Measurements from ENCODE around the gene RUBCN. TPM values are rescaled to one million over a fixed set of nuclear protein-coding genes. Genes with fewer than 3 reads are reported as not detected.
A peak's percentile ranks its signal among the peaks of the same experiment; 100 is the strongest.
"Not testable (repeated sequence)": the region's sequence is repeated elsewhere in the genome, so short reads cannot be mapped to it uniquely, and the experiment has no call there.

RUBCN gene
- total RNA-seq, 1 experiment from 2014 or later, result 87.0 TPM

- H3K27me3 ChIP-seq (ENCODE audit: low read length), result no peaks in the 10 kb centered on the region
- peak; percentile 98 for DNase-seq
- no peaks in the 10 kb centered on the region for H4K20me1 ChIP-seq (ENCODE audit: insufficient read depth, low read depth, low read length)
- peak overlapping the region; percentile 84 for H3K4me2 ChIP-seq (ENCODE audit: low read depth, low read length, poor library complexity, severe bottlenecking)
- peak overlapping the region; percentile 59 for H3K4me3 ChIP-seq (ENCODE audit: low read length)
- H2AFZ ChIP-seq (ENCODE audit: low read length), result no peak overlapping the region
- peaks cover 11% of the 10 kb centered on the region; the same call in 1 of the 2 replicates for H3K36me3 ChIP-seq (ENCODE audit: insufficient read depth, low read length)
- H3K9me2 ChIP-seq (replicated peaks; ENCODE audit: insufficient read depth, low read length), result no peaks in the 10 kb centered on the region
- H3K4me1 ChIP-seq (ENCODE audit: low read length), result peaks cover 64% of the 10 kb centered on the region
- no peaks in the 10 kb centered on the region for H3K9me3 ChIP-seq (ENCODE audit: low read length)
- peak overlapping the region; percentile 95 for H3K27ac ChIP-seq (ENCODE audit: low read length)
- peak overlapping the region; percentile 60 for H3K9ac ChIP-seq (ENCODE audit: low read length)
- H3K79me2 ChIP-seq (ENCODE audit: low read length), result peaks cover 86% of the 10 kb centered on the region
Measured at GRCh38 chr3:197711973-197712707, 24.6 kb downstream of the RUBCN start.

GRCh38 chr3:197710965-197711364 lies 25.7 kb downstream of the RUBCN start:
- peak overlapping the region; percentile 84 for H3K4me2 ChIP-seq (ENCODE audit: low read depth, low read length, poor library complexity, severe bottlenecking)
- H3K4me1 ChIP-seq (ENCODE audit: low read length), result peaks cover 59% of the 10 kb centered on the region
- not testable (repeated sequence) for H3K4me3 ChIP-seq (ENCODE audit: low read length); DNase-seq; H2AFZ ChIP-seq (ENCODE audit: low read length); H3K27me3 ChIP-seq (ENCODE audit: low read length); H3K9me3 ChIP-seq (ENCODE audit: low read length); H4K20me1 ChIP-seq (ENCODE audit: insufficient read depth, low read depth, low read length); H3K9ac ChIP-seq (ENCODE audit: low read length); H3K9me2 ChIP-seq (replicated peaks; ENCODE audit: insufficient read depth, low read length)
- peak overlapping the region; percentile 95 for H3K27ac ChIP-seq (ENCODE audit: low read length)
- peaks cover 11% of the 10 kb centered on the region; the same call in 1 of the 2 replicates for H3K36me3 ChIP-seq (ENCODE audit: insufficient read depth, low read length)
- peaks cover 86% of the 10 kb centered on the region for H3K79me2 ChIP-seq (ENCODE audit: low read length)

- Histone ChIP-seq H3K9me2 (replicated peaks; ENCODE audit: insufficient read depth, low read length) (no peaks in the 10 kb centered on the region), H3K27me3 (ENCODE audit: low read length) (no peaks in the 10 kb centered on the region), H4K20me1 (ENCODE audit: insufficient read depth, low read depth, low read length) (no peaks in the 10 kb centered on the region), H3K4me3 (ENCODE audit: low read length) (no peak overlapping the region), H2AFZ (ENCODE audit: low read length) (no peak overlapping the region), H3K9me3 (ENCODE audit: low read length) (no peaks in the 10 kb centered on the region), H3K9ac (ENCODE audit: low read length) (no peak overlapping the region), H3K27ac (ENCODE audit: low read length) (peak overlapping the region; percentile 66), H3K36me3 (ENCODE audit: insufficient read depth, low read length) (peaks cover 19% of the 10 kb centered on the region), H3K4me1 (ENCODE audit: low read length) (peaks cover 62% of the 10 kb centered on the region), H3K79me2 (ENCODE audit: low read length) (peaks cover 79% of the 10 kb centered on the region), H3K4me2 (ENCODE audit: low read depth, low read length, poor library complexity, severe bottlenecking) (peak overlapping the region; percentile 17)
- peak; percentile 60 for DNase-seq
Measured at GRCh38 chr3:197709135-197709534, 27.6 kb downstream of the RUBCN start.

DNA sequence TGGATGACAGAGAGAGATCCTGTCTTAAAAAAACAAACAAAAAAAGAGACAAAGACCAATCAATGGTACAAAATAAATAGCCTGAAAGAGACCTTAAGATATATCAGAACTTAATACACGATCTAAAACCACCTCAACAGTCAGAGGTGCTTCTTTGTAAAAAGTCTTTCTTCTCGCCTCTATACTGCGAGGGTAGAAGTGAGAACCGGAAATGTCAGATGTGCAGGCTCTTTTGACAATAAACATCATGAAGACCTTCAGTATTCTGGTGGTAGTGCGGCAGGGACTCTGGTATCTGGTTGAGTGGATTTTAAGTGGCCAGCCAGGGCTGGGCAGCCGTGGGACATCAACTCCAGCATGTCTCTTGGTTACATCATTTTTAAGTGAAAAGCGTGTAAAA lies 30.0 kb downstream of the RUBCN start:
- Histone ChIP-seq H3K79me2 (ENCODE audit: low read length) (peaks cover 70% of the 10 kb centered on the region), H3K27ac (ENCODE audit: low read length) (no peak overlapping the region), H3K27me3 (ENCODE audit: low read length) (no peaks in the 10 kb centered on the region), H3K9me2 (replicated peaks; ENCODE audit: insufficient read depth, low read length) (no peaks in the 10 kb centered on the region), H3K4me3 (ENCODE audit: low read length) (no peak overlapping the region), H4K20me1 (ENCODE audit: insufficient read depth, low read depth, low read length) (no peaks in the 10 kb centered on the region), H2AFZ (ENCODE audit: low read length) (no peak overlapping the region), H3K9ac (ENCODE audit: low read length) (no peak overlapping the region), H3K4me2 (ENCODE audit: low read depth, low read length, poor library complexity, severe bottlenecking) (no peak overlapping the region), H3K36me3 (ENCODE audit: insufficient read depth, low read length) (peaks cover 32% of the 10 kb centered on the region), H3K9me3 (ENCODE audit: low read length) (no peaks in the 10 kb centered on the region), H3K4me1 (ENCODE audit: low read length) (peaks cover 38% of the 10 kb centered on the region)
- no peak for DNase-seq

DNA sequence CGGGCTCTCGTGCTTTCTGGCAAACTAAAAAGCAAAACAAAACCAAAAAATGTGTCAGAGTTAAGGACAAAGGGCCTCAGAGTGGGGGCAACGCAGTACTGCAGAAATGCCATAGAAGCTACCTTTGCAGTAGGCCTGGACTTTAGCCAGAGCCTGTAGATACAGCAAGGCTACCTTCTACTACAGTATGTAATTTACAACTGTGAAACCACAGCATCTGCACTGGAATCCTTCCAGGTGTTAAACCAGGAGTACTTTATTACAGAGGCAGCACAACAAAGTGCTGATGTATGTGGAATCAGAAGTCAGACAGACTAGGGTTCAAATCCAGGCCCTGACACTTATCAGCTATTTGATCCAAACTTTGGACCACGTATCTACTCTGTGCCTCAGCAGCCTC lies 34.9 kb downstream of the RUBCN start:
- H3K36me3 ChIP-seq (ENCODE audit: insufficient read depth, low read length), result peaks cover 63% of the 10 kb centered on the region
- DNase-seq, result no peak
- H3K4me2 ChIP-seq (ENCODE audit: low read depth, low read length, poor library complexity, severe bottlenecking), result no peak overlapping the region
- H3K4me1 ChIP-seq (ENCODE audit: low read length), result peaks cover 13% of the 10 kb centered on the region
- H3K27me3 ChIP-seq (ENCODE audit: low read length), result no peaks in the 10 kb centered on the region
- H2AFZ ChIP-seq (ENCODE audit: low read length), result no peak overlapping the region
- H3K27ac ChIP-seq (ENCODE audit: low read length), result no peak overlapping the region
- H3K4me3 ChIP-seq (ENCODE audit: low read length), result no peak overlapping the region
- H3K9me2 ChIP-seq (replicated peaks; ENCODE audit: insufficient read depth, low read length), result no peaks in the 10 kb centered on the region
- no peaks in the 10 kb centered on the region for H3K9me3 ChIP-seq (ENCODE audit: low read length)
- peaks cover 30% of the 10 kb centered on the region for H3K79me2 ChIP-seq (ENCODE audit: low read length)
- no peak overlapping the region for H3K9ac ChIP-seq (ENCODE audit: low read length)
- no peaks in the 10 kb centered on the region for H4K20me1 ChIP-seq (ENCODE audit: insufficient read depth, low read depth, low read length)

- Histone ChIP-seq H2AFZ (ENCODE audit: low read length) (no peak overlapping the region), H3K4me2 (ENCODE audit: low read depth, low read length, poor library complexity, severe bottlenecking) (no peak overlapping the region), H3K9me3 (ENCODE audit: low read length) (no peaks in the 10 kb centered on the region), H3K27ac (ENCODE audit: low read length) (no peak overlapping the region), H3K4me3 (ENCODE audit: low read length) (no peak overlapping the region), H3K27me3 (ENCODE audit: low read length) (no peaks in the 10 kb centered on the region), H3K9ac (ENCODE audit: low read length) (no peak overlapping the region), H3K4me1 (ENCODE audit: low read length) (peaks cover 6% of the 10 kb centered on the region), H3K9me2 (replicated peaks; ENCODE audit: insufficient read depth, low read length) (no peaks in the 10 kb centered on the region), H3K36me3 (ENCODE audit: insufficient read depth, low read length) (peaks cover 69% of the 10 kb centered on the region), H4K20me1 (ENCODE audit: insufficient read depth, low read depth, low read length) (no peaks in the 10 kb centered on the region), H3K79me2 (ENCODE audit: low read length) (peaks cover 15% of the 10 kb centered on the region)
- DNase-seq, result no peak
Measured at GRCh38 chr3:197700095-197700494, 36.6 kb downstream of the RUBCN start.

- peaks cover 9% of the 10 kb centered on the region for H3K79me2 ChIP-seq (ENCODE audit: low read length)
- no peak overlapping the region for H3K4me3 ChIP-seq (ENCODE audit: low read length)
- H3K4me1 ChIP-seq (ENCODE audit: low read length), result no peaks in the 10 kb centered on the region
- H3K9me3 ChIP-seq (ENCODE audit: low read length), result no peaks in the 10 kb centered on the region
- no peaks in the 10 kb centered on the region for H4K20me1 ChIP-seq (ENCODE audit: insufficient read depth, low read depth, low read length)
- no peak overlapping the region for H3K4me2 ChIP-seq (ENCODE audit: low read depth, low read length, poor library complexity, severe bottlenecking)
- H3K9me2 ChIP-seq (replicated peaks; ENCODE audit: insufficient read depth, low read length), result no peaks in the 10 kb centered on the region
- no peak for DNase-seq
- no peaks in the 10 kb centered on the region for H3K27me3 ChIP-seq (ENCODE audit: low read length)
- no peak overlapping the region for H3K9ac ChIP-seq (ENCODE audit: low read length)
- H3K36me3 ChIP-seq (ENCODE audit: insufficient read depth, low read length), result peaks cover 73% of the 10 kb centered on the region
- H2AFZ ChIP-seq (ENCODE audit: low read length), result no peak overlapping the region
- H3K27ac ChIP-seq (ENCODE audit: low read length), result no peak overlapping the region
Measured at GRCh38 chr3:197697355-197697754, 39.3 kb downstream of the RUBCN start.

DNA sequence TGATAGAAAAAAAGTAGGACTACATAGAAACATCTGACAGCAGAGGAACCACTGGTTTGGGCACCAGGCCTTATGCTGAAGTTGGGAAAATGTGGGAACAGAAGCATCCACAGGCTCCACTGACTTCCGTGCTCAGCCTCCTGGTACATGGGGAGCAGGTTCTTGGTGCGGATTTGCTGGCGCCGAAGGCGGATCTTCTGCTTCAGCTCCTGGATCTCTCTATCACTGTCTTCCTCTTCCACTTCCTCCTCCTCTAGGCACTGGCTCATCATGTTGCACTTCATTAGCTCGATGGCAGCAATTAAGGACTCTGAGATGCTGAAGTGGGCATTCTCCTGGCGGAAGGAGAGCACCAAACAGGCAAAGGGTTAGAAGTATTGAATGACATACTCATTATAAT lies 42.5 kb downstream of the RUBCN start:
- Histone ChIP-seq H3K36me3 (ENCODE audit: insufficient read depth, low read length) (peaks cover 71% of the 10 kb centered on the region), H3K27ac (ENCODE audit: low read length) (no peak overlapping the region), H3K9me3 (ENCODE audit: low read length) (no peaks in the 10 kb centered on the region), H3K27me3 (ENCODE audit: low read length) (no peaks in the 10 kb centered on the region), H3K4me1 (ENCODE audit: low read length) (no peaks in the 10 kb centered on the region), H2AFZ (ENCODE audit: low read length) (no peak overlapping the region), H3K4me2 (ENCODE audit: low read depth, low read length, poor library complexity, severe bottlenecking) (no peak overlapping the region), H3K79me2 (ENCODE audit: low read length) (peaks cover 9% of the 10 kb centered on the region), H3K9me2 (replicated peaks; ENCODE audit: insufficient read depth, low read length) (no peaks in the 10 kb centered on the region), H4K20me1 (ENCODE audit: insufficient read depth, low read depth, low read length) (no peaks in the 10 kb centered on the region), H3K9ac (ENCODE audit: low read length) (no peak overlapping the region), H3K4me3 (ENCODE audit: low read length) (no peak overlapping the region)
- no peak for DNase-seq

All from Karpas-422 (cell line).